B cell (primary cell): Measurements from ENCODE around the gene MPZL3. TPM values are rescaled to one million over a fixed set of nuclear protein-coding genes. Genes with fewer than 3 reads are reported as not detected.

Source experiments
- ATAC-seq: fragments of 200-7000 bp; cut with Tn5 transposase; one replicate; pipeline ENCODE4 v1.10.0; 2021; ENCODE audit warnings: low read depth, mild to moderate bottlenecking, moderate number of reproducible peaks, moderate library complexity
- CTCF ChIA-PET: fragments of 350-600 bp; sonication (Branson Sonifier 250); formaldehyde crosslinking; loops from one replicate; lab custom pipeline; 2021; ENCODE audit warnings: antibody characterized with exemption, inconsistent platforms; lab: Charles Lee
- POLR2A ChIA-PET: fragments of 350-600 bp; sonication (Branson Sonifier 250); formaldehyde crosslinking; loops from one replicate; lab custom pipeline; 2021; ENCODE audit warnings: antibody characterized with exemption; lab: Charles Lee
- DNase-seq: peaks from one replicate; pipeline ENCODE4 v3.0.0; 2013
- H2AFZ ChIP-seq: 2 replicates; pipeline ENCODE4 v1.6.1; 2012; ENCODE audit warnings: mild to moderate bottlenecking, low read depth, low read length; ENCODE audit not compliant: insufficient read depth, poor library complexity, severe bottlenecking
- H3K27ac ChIP-seq, 2 donors: 1 replicate in 1 of 2; 2 replicates in 1 of 2; pipeline ENCODE4 v1.5.1; 2012 to 2013; ENCODE audit warnings: low read length in 2 of 2, mild to moderate bottlenecking in 2 of 2, moderate library complexity in 1 of 2
- H3K27me3 ChIP-seq, 4 experiments: fragments of 200-600 bp in 1 of 4; sonication (generic) in 1 of 4; replicated peaks in 1 of 4; 1 replicate in 2 of 4; 2 replicates in 2 of 4; pipeline versions ENCODE4 v1.6.1 to v1.7.0; 2013 to 2016; ENCODE audit warnings: low read length in 3 of 4, mild to moderate bottlenecking in 2 of 4, mixed read lengths in 1 of 4, moderate library complexity in 1 of 4; ENCODE audit not compliant: insufficient read depth in 4 of 4, control insufficient read depth in 3 of 4; ENCODE audit errors: control extremely low read depth in 1 of 4
- H3K36me3 ChIP-seq, 2 experiments: replicated peaks in 1 of 2; 1 replicate in 1 of 2; 2 replicates in 1 of 2; pipeline versions ENCODE4 v1.6.1 to v1.7.1; 2013; ENCODE audit warnings: low read length in 1 of 2; ENCODE audit not compliant: insufficient read depth in 2 of 2, control insufficient read depth in 1 of 2; ENCODE audit errors: control extremely low read depth in 1 of 2, extremely low read depth in 1 of 2
- H3K4me1 ChIP-seq, 2 donors: fragments of 200-600 bp in 1 of 2; sonication (generic) in 1 of 2; 1 replicate in 1 of 2; 2 replicates in 1 of 2; pipeline versions ENCODE4 v1.5.1 to v1.6.1; 2013 to 2017; ENCODE audit warnings: low read length in 2 of 2; ENCODE audit not compliant: control insufficient read depth in 2 of 2, insufficient read depth in 2 of 2
- H3K4me2 ChIP-seq: replicated peaks from 2 replicates; pipeline ENCODE3; 2012; ENCODE audit warnings: mild to moderate bottlenecking, low read depth, low read length; ENCODE audit not compliant: poor library complexity, severe bottlenecking
- H3K4me3 ChIP-seq, 5 experiments: fragments of 200-600 bp in 1 of 5; sonication (generic) in 1 of 5; 1 replicate in 3 of 5; 2 replicates in 2 of 5; pipeline versions ENCODE4 v1.5.1 to v1.7.0; 2011 to 2016; ENCODE audit warnings: low read length in 4 of 5, mild to moderate bottlenecking in 4 of 5, low read depth in 2 of 5, control low read depth in 1 of 5, moderate library complexity in 1 of 5; ENCODE audit not compliant: insufficient read depth in 1 of 5; ENCODE audit errors: control extremely low read depth in 1 of 5, extremely low read depth in 1 of 5
- H3K79me2 ChIP-seq: fragments of 200-600 bp; sonication (generic); one replicate; pipeline ENCODE4 v1.6.0; 2016; ENCODE audit warnings: low read length; ENCODE audit not compliant: control insufficient read depth, insufficient read depth
- H3K9ac ChIP-seq: fragments of 200-600 bp; sonication (generic); 2 replicates; pipeline ENCODE4 v1.6.1; 2017; ENCODE audit warnings: mild to moderate bottlenecking, low read length, moderate library complexity
- H3K9me3 ChIP-seq, 3 donors: one replicate each; pipeline versions ENCODE4 v1.6.1 to v1.7.1; 2013; ENCODE audit warnings: low read length in 2 of 3; ENCODE audit not compliant: control insufficient read depth in 2 of 3, insufficient read depth in 1 of 3; ENCODE audit errors: control extremely low read depth in 1 of 3
- H4K20me1 ChIP-seq: 2 replicates; pipeline ENCODE4 v1.6.0; 2012; ENCODE audit warnings: mild to moderate bottlenecking, low read length; ENCODE audit not compliant: insufficient read depth, control insufficient read depth, poor library complexity, severe bottlenecking
- H3K27ac Mint-ChIP-seq: one replicate; pipeline ENCODE4 v1.8.0; 2021; ENCODE audit warnings: mixed read lengths
- H3K27me3 Mint-ChIP-seq: one replicate; pipeline ENCODE4 v1.8.0; 2021; ENCODE audit warnings: mixed read lengths
- H3K4me1 Mint-ChIP-seq: one replicate; pipeline ENCODE4 v1.8.0; 2021; ENCODE audit warnings: mixed read lengths
- H3K4me3 Mint-ChIP-seq: one replicate; pipeline ENCODE4 v1.8.0; 2021; ENCODE audit warnings: mixed read lengths
- H3K9me3 Mint-ChIP-seq: one replicate; pipeline ENCODE4 v1.8.0; 2022; ENCODE audit warnings: mixed read lengths; ENCODE audit not compliant: insufficient read depth
- EZH2 ChIP-seq: IDR thresholded peaks from 2 replicates; pipeline ENCODE4 v1.6.1; 2012; ENCODE audit warnings: borderline replicate concordance, low read depth, mild to moderate bottlenecking, moderate library complexity, low read length; ENCODE audit not compliant: insufficient read depth, poor library complexity, severe bottlenecking
- WGBS: methylation state at CpG from one replicate; pipeline ENCODE4 v1.1.5; 2013; ENCODE audit warnings: missing lambda C conversion rate; ENCODE audit not compliant: insufficient coverage; 5-methylcytosine and 5-hydroxymethylcytosine counted together
- intact Hi-C: fragments of 100-400 bp; cut with micrococcal nuclease; formaldehyde crosslinking; loops from one replicate; pipeline ENCODE4 v1.10.0; 2022
- polyA plus RNA-seq: library from polyadenylated mRNA; depleted of rRNA; stranded (reverse); fragments of >200 nt; gene quantifications from 2 replicates; pipeline ENCODE4 v1.2.3, GENCODE V29; 2012
- total RNA-seq, 2 donors: library from RNA; stranded (reverse); fragments of 120-200 nt in 1 of 2; gene quantifications; 1 replicate in 1 of 2; 2 replicates in 1 of 2; pipeline versions ENCODE4 v1.2.3 to v1.2.4, GENCODE V29; 2013 to 2022
- TF ChIP-seq, protein P1 (sequence below): fragments of 200-600 bp; IDR thresholded peaks from one replicate; pipeline ENCODE4 v1.8.0; 2022; ENCODE audit warnings: antibody characterized with exemption, mild to moderate bottlenecking

Gene MPZL3
- total and polyA plus RNA-seq, 2 donors (not counting 1 experiment from before 2014, with no cell fraction given) = 1.4 to 4.2 TPM

GRCh38 chr11:118205606-118206378 lies 46.4 kb downstream of the MPZL3 start:
- intact Hi-C loops = loop anchor here (5.0 kb wide), 1 partner anchor 37 kb away; no protein-coding TSS in a partner anchor
- Histone ChIP-seq H3K27ac (no peak overlapping the region), H4K20me1 (no peaks in the 10 kb centered on the region), H2AFZ (no peak overlapping the region), H3K36me3 (no peaks in the 10 kb centered on the region), H3K9ac (no peak overlapping the region), H3K4me1 (peaks cover 10 to 11% of the 10 kb centered on the region in 2 donors), H3K79me2 (no peaks in the 10 kb centered on the region), H3K27me3 (peaks cover 0 to 2% (median 0%) of the 10 kb centered on the region in 4 experiments), H3K4me3 (no peak overlapping the region), H3K9me3 (no peaks in the 10 kb centered on the region), H3K4me2 (peak overlapping the region; percentile 13)
- TF ChIP-seq, protein P1, sequence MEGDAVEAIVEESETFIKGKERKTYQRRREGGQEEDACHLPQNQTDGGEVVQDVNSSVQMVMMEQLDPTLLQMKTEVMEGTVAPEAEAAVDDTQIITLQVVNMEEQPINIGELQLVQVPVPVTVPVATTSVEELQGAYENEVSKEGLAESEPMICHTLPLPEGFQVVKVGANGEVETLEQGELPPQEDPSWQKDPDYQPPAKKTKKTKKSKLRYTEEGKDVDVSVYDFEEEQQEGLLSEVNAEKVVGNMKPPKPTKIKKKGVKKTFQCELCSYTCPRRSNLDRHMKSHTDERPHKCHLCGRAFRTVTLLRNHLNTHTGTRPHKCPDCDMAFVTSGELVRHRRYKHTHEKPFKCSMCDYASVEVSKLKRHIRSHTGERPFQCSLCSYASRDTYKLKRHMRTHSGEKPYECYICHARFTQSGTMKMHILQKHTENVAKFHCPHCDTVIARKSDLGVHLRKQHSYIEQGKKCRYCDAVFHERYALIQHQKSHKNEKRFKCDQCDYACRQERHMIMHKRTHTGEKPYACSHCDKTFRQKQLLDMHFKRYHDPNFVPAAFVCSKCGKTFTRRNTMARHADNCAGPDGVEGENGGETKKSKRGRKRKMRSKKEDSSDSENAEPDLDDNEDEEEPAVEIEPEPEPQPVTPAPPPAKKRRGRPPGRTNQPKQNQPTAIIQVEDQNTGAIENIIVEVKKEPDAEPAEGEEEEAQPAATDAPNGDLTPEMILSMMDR = no peak
- no peak for TF ChIP-seq EZH2
- H3K27ac Mint-ChIP-seq = no peak overlapping the region
- CTCF ChIA-PET = interaction anchor here (1.3 kb wide), 1 partner anchor 259 kb away, joined by 3 read pairs; no protein-coding TSS in a partner anchor
- ATAC-seq (no peak), DNase-seq (no peak)
- H3K27me3 Mint-ChIP-seq = peaks cover 28% of the 10 kb centered on the region
- POLR2A ChIA-PET = interaction anchor here (0.6 kb wide), 1 partner anchor 230 kb away, joined by 4 read pairs; no protein-coding TSS in a partner anchor
- H3K4me3 Mint-ChIP-seq = no peak overlapping the region
- no peaks in the 10 kb centered on the region for H3K9me3 Mint-ChIP-seq
- 93% methylated on average over 9 of the region's 9 CpGs for WGBS
- peaks cover 11% of the 10 kb centered on the region for H3K4me1 Mint-ChIP-seq
